K562 (cell line): ENCODE results near the gene ZNF292. TPM values are rescaled to one million over a fixed set of nuclear protein-coding genes. Genes with fewer than 3 reads are reported as not detected.

Experiments used
- ATAC-seq: fragments of 200-7000 bp; cut with Tn5 transposase; 3 replicates; pipeline ENCODE4 v1.9.1; 2020; ENCODE audit warnings: moderate library complexity
- BruUV-seq: library from RNA; stranded (reverse); fragments of 400-500 nt; replicated peaks from 2 replicates; lab custom pipeline; 2021; lab: Mats Ljungman, UMichigan
- CTCF ChIA-PET: fragments of 300-600 bp; formaldehyde crosslinking; extraction: SDS; loops from one replicate; lab custom pipeline; 2021; ENCODE audit warnings: low intra/inter-chr PET ratio; lab: Yijun Ruan, JAX
- POLR2A ChIA-PET: fragments of 300-600, 350-650 bp; sonication (Branson Sonifier 250); formaldehyde crosslinking; extraction: SDS; loops from one replicate; lab custom pipeline; 2021; ENCODE audit warnings: antibody characterized with exemption, inconsistent platforms; lab: Yijun Ruan, JAX
- DNase-seq, 4 experiments: peaks; one replicate each; pipeline versions ENCODE4 v3.0.0 to v3.0.0-alpha.2; 2011 to 2018; ENCODE audit warnings: low spot score in 3 of 4, mixed read lengths in 3 of 4; ENCODE audit errors: extremely low read depth in 1 of 4
- FAIRE-seq: peaks from 2 replicates; lab custom pipeline; 2011; peaks lifted over from hg19 to GRCh38; lab: Jason Lieb, UNC
- H2AFZ ChIP-seq: 2 replicates; pipeline ENCODE4 v1.6.0; 2011; ENCODE audit warnings: low read depth, low read length, control low read depth, inconsistent platforms
- H3K27ac ChIP-seq: fragments of 200-600 bp; 3 replicates; pipeline ENCODE4 v1.8.0; 2011; ENCODE audit warnings: low read depth, mild to moderate bottlenecking, control low read depth, inconsistent platforms, low read length, moderate library complexity, mixed read lengths; ENCODE audit errors: extremely low read depth
- H3K27me3 ChIP-seq, 2 experiments: fragments of 300-600 bp in 1 of 2; 2 replicates in 1 of 2; 3 replicates in 1 of 2; pipeline versions ENCODE4 v1.6.0 to v1.8.0; 2011; ENCODE audit warnings: inconsistent platforms in 2 of 2, low read length in 2 of 2, mild to moderate bottlenecking in 1 of 2, mixed read lengths in 1 of 2, moderate library complexity in 1 of 2; ENCODE audit not compliant: control insufficient read depth in 2 of 2, insufficient read depth in 2 of 2
- H3K36me3 ChIP-seq: fragments of 300-600 bp; 3 replicates; pipeline ENCODE4 v1.8.0; 2011; ENCODE audit warnings: mild to moderate bottlenecking, low read length, inconsistent platforms; ENCODE audit not compliant: control insufficient read depth, insufficient read depth
- H3K4me1 ChIP-seq, 2 experiments: fragments of 200-600 bp in 1 of 2; replicated peaks in 1 of 2; 2 replicates in 1 of 2; 3 replicates in 1 of 2; pipeline versions ENCODE4 v1.5.1 to v1.8.0; 2011; ENCODE audit warnings: inconsistent platforms in 2 of 2, low read length in 2 of 2, mild to moderate bottlenecking in 1 of 2, mixed read lengths in 1 of 2, moderate library complexity in 1 of 2; ENCODE audit not compliant: control insufficient read depth in 2 of 2, insufficient read depth in 2 of 2
- H3K4me2 ChIP-seq: 2 replicates; pipeline ENCODE4 v1.6.1; 2011; ENCODE audit warnings: low read length, control low read depth, inconsistent platforms, mixed read lengths; ENCODE audit not compliant: insufficient read depth
- H3K4me3 ChIP-seq: fragments of 200-600 bp; sonication (generic), shearing (Covaris generic); 2 replicates; pipeline ENCODE4 v1.5.1; 2016; ENCODE audit warnings: control low read depth, inconsistent platforms
- H3K79me2 ChIP-seq: fragments of 200-600 bp; 3 replicates; pipeline ENCODE4 v1.8.0; 2011; ENCODE audit warnings: low read length, inconsistent platforms; ENCODE audit not compliant: control insufficient read depth, insufficient read depth
- H3K9ac ChIP-seq, 2 experiments: 2 replicates each; pipeline versions ENCODE4 v1.6.0 to v1.6.1; 2011; ENCODE audit warnings: low read depth in 2 of 2, low read length in 2 of 2, control low read depth in 1 of 2, inconsistent platforms in 1 of 2, mild to moderate bottlenecking in 1 of 2, mixed read lengths in 1 of 2; ENCODE audit not compliant: insufficient read depth in 1 of 2
- H3K9me1 ChIP-seq: one replicate; pipeline ENCODE4 v1.6.0; 2011; ENCODE audit warnings: inconsistent platforms, mild to moderate bottlenecking, low read length, moderate library complexity; ENCODE audit not compliant: control insufficient read depth, insufficient read depth
- H3K9me3 ChIP-seq: replicated peaks from 2 replicates; pipeline ENCODE4 v1.5.1; 2011; ENCODE audit warnings: low read depth, low read length, inconsistent platforms; ENCODE audit not compliant: control insufficient read depth, insufficient read depth
- H4K20me1 ChIP-seq: replicated peaks from 2 replicates; pipeline ENCODE4 v1.6.1; 2011; ENCODE audit warnings: low read length, inconsistent platforms, mixed read lengths; ENCODE audit not compliant: control insufficient read depth, insufficient read depth
- CHD4 ChIP-seq: fragments of 200-600 bp; sonication (generic); IDR thresholded peaks from 3 replicates; pipeline ENCODE4 v1.6.1; 2012; ENCODE audit warnings: low read depth, mild to moderate bottlenecking, mixed read lengths, low read length, inconsistent platforms; ENCODE audit not compliant: insufficient read depth, insufficient replicate concordance, poor library complexity, severe bottlenecking
- L3MBTL2 ChIP-seq: fragments of 450-650 bp; IDR thresholded peaks from 2 replicates; pipeline ENCODE4 v1.6.1; 2016; ENCODE audit warnings: mild to moderate bottlenecking, moderate library complexity
- MCM5 ChIP-seq: fragments of 450-650 bp; IDR thresholded peaks from 2 replicates; pipeline ENCODE4 v1.6.1; 2016; ENCODE audit warnings: low read depth
- SPI1 ChIP-seq: IDR thresholded peaks from 2 replicates; pipeline ENCODE4 v1.6.1; 2011; ENCODE audit warnings: low read depth, low read length, control low read depth, borderline replicate concordance
- SRSF1 ChIP-seq: fragments of 200-400 bp; formaldehyde crosslinking; IDR thresholded peaks from 2 replicates; pipeline ENCODE4 v1.6.1; 2017; ENCODE audit warnings: mild to moderate bottlenecking, low read depth, low read length, moderate library complexity
- WGBS: fragments of 100-300 bp; shearing (Covaris generic); methylation state at CpG from one replicate; pipeline ENCODE4 v1.1.6; 2016; ENCODE audit warnings: low coverage, mixed read lengths; ENCODE audit not compliant: insufficient coverage; ENCODE audit errors: missing lambda C conversion rate; 5-methylcytosine and 5-hydroxymethylcytosine counted together
- in situ Hi-C: fragments of 300-500 bp; cut with MboI; formaldehyde crosslinking; loops from 4 replicates; pipeline ENCODE4 v1.15.0; 2018; ENCODE audit warnings: inconsistent platforms, mixed read lengths
- intact Hi-C: fragments of 100-400 bp; cut with micrococcal nuclease; formaldehyde crosslinking; loops from 2 replicates; pipeline ENCODE4 v1.14.2; 2022
- polyA plus RNA-seq, 8 experiments: library from polyadenylated mRNA; depleted of rRNA in 4 of 8; stranded (reverse) in 5 of 8; unstranded in 3 of 8; fragments of >200 nt; fragmentation: Nextera tagmentation in 2 of 8; fragmentation: Illumina TruSeq in 1 of 8; extraction: Ambion mirVana in 2 of 8; extraction: Trizol in 1 of 8; gene quantifications; 2 replicates each; pipeline versions ENCODE4 v1.2.1 to v1.2.3, GENCODE V29; 2011 to 2014; ENCODE audit warnings: inconsistent platforms in 1 of 8, missing spikeins in 1 of 8
- total RNA-seq, 7 experiments: library from RNA; depleted of rRNA in 6 of 7; stranded (reverse); fragments of >200 nt in 6 of 7; fragmentation: Illumina TruSeq in 2 of 7; extraction: Trizol in 2 of 7; gene quantifications; 2 replicates each; pipeline versions ENCODE4 v1.2.1 to v1.2.3, GENCODE V29; 2011 to 2021; ENCODE audit warnings: low replicate concordance in 1 of 7
- TF ChIP-seq, protein P1 (sequence below): fragments of 450-650 bp; IDR thresholded peaks from 2 replicates; pipeline ENCODE4 v1.6.1; 2018; ENCODE audit warnings: mild to moderate bottlenecking, low read depth; ENCODE audit not compliant: partially characterized antibody
- TF ChIP-seq, protein P2 (sequence below): fragments of 450-650 bp; IDR thresholded peaks from 2 replicates; pipeline ENCODE4 v1.6.1; 2017; ENCODE audit warnings: antibody characterized with exemption, mild to moderate bottlenecking

The ZNF292 gene
- total and polyA plus RNA-seq, 9 of the 15 experiments (the other 6 are each of a cell fraction or from before 2014, with no cell fraction given), result 4.4 to 17.1 (median 12.8) TPM

DNA sequence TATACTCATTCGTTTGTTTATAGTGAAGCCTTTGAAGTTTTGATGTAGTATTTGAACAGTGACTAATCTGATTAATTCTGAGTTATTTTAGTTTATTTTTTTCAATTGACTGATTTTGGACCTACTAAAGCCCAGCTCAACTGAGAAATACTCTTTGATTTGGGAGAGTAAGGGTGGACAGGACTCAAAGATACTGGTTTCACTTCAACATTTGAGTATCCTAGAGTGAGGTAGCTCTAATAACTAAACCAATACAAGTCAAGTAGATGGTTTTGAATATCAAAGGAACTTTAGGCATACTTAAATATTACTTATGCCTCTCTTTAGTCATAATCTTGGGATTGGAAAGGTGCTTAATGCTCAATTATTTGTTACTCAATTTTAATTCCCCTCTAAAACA, 65.6 kb downstream of the ZNF292 start:
- DNase-seq, result no peak
- Histone ChIP-seq H3K9ac (no peak overlapping the region), H3K36me3 (peaks cover 74% of the 10 kb centered on the region), H2AFZ (no peak overlapping the region), H3K9me1 (no peaks in the 10 kb centered on the region), H3K27ac (no peak overlapping the region), H3K4me1 (no peaks in the 10 kb centered on the region), H3K4me3 (no peak overlapping the region), H3K27me3 (no peaks in the 10 kb centered on the region), H3K79me2 (no peaks in the 10 kb centered on the region; the same call in 2 of the 3 replicates), H3K4me2 (no peak overlapping the region), H3K9me3 (no peaks in the 10 kb centered on the region), H4K20me1 (no peaks in the 10 kb centered on the region)
- ChIA-PET POLR2A (no interaction called here), CTCF (no interaction called here)
- no TSS peak for BruUV-seq
- in situ Hi-C loops, result no loop called here
- ATAC-seq, result no peak
- TF ChIP-seq SRSF1 (no peak), L3MBTL2 (no peak), CHD4 (no peak), SPI1 (no peak), MCM5 (no peak)
- TF ChIP-seq, protein P1, sequence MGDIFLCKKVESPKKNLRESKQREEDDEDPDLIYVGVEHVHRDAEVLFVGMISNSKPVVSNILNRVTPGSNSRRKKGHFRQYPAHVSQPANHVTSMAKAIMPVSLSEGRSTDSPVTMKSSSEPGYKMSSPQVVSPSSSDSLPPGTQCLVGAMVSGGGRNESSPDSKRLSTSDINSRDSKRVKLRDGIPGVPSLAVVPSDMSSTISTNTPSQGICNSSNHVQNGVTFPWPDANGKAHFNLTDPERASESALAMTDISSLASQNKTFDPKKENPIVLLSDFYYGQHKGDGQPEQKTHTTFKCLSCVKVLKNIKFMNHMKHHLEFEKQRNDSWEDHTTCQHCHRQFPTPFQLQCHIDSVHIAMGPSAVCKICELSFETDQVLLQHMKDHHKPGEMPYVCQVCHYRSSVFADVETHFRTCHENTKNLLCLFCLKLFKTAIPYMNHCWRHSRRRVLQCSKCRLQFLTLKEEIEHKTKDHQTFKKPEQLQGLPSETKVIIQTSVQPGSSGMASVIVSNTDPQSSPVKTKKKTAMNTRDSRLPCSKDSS, result no peak
- TF ChIP-seq, protein P2, sequence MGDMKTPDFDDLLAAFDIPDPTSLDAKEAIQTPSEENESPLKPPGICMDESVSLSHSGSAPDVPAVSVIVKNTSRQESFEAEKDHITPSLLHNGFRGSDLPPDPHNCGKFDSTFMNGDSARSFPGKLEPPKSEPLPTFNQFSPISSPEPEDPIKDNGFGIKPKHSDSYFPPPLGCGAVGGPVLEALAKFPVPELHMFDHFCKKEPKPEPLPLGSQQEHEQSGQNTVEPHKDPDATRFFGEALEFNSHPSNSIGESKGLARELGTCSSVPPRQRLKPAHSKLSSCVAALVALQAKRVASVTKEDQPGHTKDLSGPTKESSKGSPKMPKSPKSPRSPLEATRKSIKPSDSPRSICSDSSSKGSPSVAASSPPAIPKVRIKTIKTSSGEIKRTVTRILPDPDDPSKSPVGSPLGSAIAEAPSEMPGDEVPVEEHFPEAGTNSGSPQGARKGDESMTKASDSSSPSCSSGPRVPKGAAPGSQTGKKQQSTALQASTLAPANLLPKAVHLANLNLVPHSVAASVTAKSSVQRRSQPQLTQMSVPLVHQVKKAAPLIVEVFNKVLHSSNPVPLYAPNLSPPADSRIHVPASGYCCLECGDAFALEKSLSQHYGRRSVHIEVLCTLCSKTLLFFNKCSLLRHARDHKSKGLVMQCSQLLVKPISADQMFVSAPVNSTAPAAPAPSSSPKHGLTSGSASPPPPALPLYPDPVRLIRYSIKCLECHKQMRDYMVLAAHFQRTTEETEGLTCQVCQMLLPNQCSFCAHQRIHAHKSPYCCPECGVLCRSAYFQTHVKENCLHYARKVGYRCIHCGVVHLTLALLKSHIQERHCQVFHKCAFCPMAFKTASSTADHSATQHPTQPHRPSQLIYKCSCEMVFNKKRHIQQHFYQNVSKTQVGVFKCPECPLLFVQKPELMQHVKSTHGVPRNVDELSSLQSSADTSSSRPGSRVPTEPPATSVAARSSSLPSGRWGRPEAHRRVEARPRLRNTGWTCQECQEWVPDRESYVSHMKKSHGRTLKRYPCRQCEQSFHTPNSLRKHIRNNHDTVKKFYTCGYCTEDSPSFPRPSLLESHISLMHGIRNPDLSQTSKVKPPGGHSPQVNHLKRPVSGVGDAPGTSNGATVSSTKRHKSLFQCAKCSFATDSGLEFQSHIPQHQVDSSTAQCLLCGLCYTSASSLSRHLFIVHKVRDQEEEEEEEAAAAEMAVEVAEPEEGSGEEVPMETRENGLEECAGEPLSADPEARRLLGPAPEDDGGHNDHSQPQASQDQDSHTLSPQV, result no peak
- intact Hi-C loops, result no loop called here
- FAIRE-seq, result no peak
- WGBS, result 61% methylated on average over 1 of the region's 1 CpG
